GM12865 (cell line): ENCODE measurements around the gene IFNAR2.
A peak's percentile ranks its signal among the peaks of the same experiment; 100 is the strongest.

Experiments used
- DNase-seq: peaks from one replicate; pipeline ENCODE4 v3.0.0; 2010; ENCODE audit warnings: low read depth
- H3K4me3 ChIP-seq: 2 replicates; pipeline ENCODE4 v1.5.1; 2011; ENCODE audit warnings: mild to moderate bottlenecking, low read depth, low read length, control low read depth
- TF ChIP-seq, protein P1 (sequence below): IDR thresholded peaks from 2 replicates; pipeline ENCODE4 v1.5.1; 2011; ENCODE audit warnings: low read length, control low read depth, low read depth, inconsistent platforms; ENCODE audit not compliant: insufficient read depth; ENCODE audit errors: missing control alignments

The IFNAR2 gene

DNA sequence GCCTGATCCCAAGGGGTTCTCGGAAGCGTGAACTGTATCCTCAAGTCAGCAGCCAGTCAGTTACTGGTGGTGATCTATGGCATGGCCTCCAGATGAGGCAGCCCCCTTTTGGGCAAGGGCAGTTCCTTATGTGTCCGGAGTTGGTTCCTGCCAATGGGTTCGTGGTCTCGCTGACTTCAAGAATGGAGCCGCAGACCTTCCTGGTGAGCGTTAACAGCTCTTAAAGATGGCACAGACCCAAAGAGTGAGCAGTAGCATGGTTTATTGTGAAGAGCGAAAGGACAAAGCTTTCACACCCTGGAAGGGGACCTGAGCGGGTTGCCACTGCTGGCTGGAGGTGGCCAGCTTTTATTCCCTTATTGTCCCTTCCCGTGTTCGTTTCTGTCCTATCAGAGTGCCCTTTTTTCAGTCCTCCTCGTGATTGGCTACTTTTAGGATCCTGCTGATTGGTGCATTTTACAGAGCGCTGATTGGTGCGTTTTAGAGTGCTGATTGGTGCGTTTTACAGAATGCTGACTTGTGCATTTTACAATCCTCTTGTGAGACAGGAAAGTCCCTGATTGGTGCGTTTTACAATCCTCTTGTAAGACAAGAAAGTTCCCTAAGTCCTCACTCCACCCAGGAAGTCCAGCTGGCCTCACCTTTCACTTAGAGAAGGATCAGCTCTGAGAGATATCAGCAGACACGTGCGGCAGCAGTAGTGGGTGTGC, 27.5 kb downstream of the IFNAR2 start:
- TF ChIP-seq, protein P1, sequence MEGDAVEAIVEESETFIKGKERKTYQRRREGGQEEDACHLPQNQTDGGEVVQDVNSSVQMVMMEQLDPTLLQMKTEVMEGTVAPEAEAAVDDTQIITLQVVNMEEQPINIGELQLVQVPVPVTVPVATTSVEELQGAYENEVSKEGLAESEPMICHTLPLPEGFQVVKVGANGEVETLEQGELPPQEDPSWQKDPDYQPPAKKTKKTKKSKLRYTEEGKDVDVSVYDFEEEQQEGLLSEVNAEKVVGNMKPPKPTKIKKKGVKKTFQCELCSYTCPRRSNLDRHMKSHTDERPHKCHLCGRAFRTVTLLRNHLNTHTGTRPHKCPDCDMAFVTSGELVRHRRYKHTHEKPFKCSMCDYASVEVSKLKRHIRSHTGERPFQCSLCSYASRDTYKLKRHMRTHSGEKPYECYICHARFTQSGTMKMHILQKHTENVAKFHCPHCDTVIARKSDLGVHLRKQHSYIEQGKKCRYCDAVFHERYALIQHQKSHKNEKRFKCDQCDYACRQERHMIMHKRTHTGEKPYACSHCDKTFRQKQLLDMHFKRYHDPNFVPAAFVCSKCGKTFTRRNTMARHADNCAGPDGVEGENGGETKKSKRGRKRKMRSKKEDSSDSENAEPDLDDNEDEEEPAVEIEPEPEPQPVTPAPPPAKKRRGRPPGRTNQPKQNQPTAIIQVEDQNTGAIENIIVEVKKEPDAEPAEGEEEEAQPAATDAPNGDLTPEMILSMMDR = no peak
- DNase-seq = no peak
- H3K4me3 ChIP-seq = no peak overlapping the region

DNA sequence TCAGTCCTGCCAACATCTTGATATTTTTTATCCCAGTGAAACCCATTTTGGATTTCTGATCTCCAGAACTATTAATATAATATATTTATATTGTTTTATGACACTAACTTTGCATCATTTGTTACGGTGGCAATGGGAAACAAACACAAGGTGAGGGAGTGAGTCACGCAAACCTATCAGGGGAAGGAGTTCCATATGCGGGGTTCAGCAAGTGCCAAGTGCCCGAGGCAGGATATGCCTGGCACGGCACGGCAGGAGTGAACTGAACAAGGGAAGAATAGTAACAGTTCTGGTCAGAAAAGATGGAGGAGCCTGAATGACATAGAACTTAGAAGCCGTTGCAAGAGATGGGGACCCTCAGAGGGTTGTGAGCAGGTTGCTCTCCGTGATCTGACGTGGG, 28.7 kb downstream of the IFNAR2 start:
- TF ChIP-seq, protein P1 = no peak
- DNase-seq = no peak
- no peak overlapping the region for H3K4me3 ChIP-seq

DNA sequence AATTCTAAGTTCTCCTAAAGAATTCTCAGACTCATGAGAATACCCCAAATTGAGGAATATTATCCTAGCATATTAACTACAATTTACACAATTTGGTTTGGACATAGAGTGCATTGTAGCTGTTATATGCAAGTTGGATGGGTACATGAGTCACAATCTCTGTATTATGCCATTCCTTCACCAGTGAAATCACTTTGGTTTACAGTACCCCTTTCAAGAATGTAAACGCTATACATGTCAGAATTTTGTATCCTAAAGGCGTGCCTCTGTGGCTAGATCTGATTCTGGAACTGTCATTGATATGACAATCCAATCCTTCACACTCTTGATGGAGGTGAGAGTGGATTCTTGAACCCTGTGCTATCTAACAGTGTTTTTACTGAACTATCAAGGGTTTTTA, 29.7 kb downstream of the IFNAR2 start:
- TF ChIP-seq, protein P1 = no peak
- no peak for DNase-seq
- no peak overlapping the region for H3K4me3 ChIP-seq

DNA sequence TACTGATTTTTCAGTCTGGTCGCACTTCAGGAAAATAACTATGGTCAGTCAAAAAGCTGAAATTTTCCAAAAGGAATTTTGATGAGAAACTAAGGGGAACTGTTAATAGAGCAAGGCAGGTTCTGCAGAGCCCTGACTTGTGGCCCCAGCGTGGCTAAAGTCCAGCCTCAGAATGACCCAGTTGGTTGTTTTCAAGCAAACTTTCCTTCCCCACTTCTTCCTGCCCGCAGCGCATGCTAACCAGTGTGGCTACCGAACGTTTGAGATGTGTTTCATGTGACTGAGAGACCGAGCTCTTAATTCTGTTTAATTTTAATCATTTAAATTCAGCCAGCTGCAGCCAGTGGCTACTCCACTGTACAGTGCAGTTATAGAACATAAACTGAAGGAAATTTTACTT, 30.3 kb downstream of the IFNAR2 start:
- no peak overlapping the region for H3K4me3 ChIP-seq
- no peak for DNase-seq
- TF ChIP-seq, protein P1 = no peak

DNA sequence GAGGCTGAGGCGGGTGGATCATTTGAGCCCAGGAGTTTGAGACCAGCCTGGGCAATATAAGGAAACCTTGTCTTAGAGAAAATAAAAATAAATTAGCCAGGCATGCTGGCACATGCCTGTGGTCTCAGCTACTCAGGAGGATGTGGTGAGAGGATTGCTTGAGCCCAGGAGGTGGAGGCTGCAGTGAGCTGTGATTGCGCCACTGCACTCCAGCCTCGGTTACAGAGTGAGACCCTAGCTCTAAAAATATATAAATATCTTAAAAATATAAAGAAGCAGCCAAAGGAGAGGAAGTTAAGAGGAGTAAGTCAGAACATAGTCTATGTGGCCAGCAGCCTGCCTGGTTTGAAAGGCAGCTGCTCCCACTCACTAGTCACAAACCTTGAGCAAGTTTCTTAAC, 31.9 kb downstream of the IFNAR2 start:
- DNase-seq = peak; percentile 57
- H3K4me3 ChIP-seq = no peak overlapping the region
- TF ChIP-seq, protein P1 = no peak

DNA sequence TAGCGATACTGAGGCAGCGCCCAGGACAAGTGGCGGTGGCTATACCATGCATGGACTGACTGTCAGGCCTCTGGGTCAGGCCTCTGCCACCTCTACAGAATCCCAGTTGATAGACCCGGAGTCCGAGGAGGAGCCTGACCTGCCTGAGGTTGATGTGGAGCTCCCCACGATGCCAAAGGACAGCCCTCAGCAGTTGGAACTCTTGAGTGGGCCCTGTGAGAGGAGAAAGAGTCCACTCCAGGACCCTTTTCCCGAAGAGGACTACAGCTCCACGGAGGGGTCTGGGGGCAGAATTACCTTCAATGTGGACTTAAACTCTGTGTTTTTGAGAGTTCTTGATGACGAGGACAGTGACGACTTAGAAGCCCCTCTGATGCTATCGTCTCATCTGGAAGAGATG, 33.2 kb downstream of the IFNAR2 start:
- no peak overlapping the region for H3K4me3 ChIP-seq
- TF ChIP-seq, protein P1 = no peak
- no peak for DNase-seq

DNA sequence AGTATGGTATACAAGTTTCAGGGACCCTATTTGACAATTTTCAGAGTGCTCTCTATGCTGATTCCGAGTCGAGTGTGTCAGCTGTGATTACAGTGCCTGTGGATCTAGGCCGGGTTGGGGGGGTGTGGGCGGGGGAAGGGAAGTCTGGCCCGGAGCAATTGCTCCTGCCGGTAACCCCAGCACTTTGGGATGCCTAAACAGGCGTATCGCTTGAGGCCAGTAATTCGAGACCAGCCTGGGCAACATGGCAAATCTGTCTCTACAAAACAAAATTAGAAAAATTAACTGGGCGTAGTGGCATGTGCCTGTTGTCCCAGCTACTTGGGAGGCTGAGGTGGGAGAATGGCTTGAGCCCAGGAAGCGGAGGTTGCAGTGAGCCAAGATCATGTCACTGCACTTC, 34.8 kb downstream of the IFNAR2 start:
- TF ChIP-seq, protein P1 = no peak
- DNase-seq = no peak
- no peak overlapping the region for H3K4me3 ChIP-seq
